Progenitor cell of endocrine pancreas (in vitro differentiated cells): ENCODE results near the gene ZNF490. TPM values are rescaled to one million over a fixed set of nuclear protein-coding genes. Genes with fewer than 3 reads are reported as not detected.

Source experiments
- DNase-seq: peaks from one replicate; pipeline ENCODE4 v3.0.0; 2021; ENCODE audit warnings: low spot score; ENCODE audit not compliant: unreplicated experiment
- H3K27ac Mint-ChIP-seq: 2 replicates; pipeline ENCODE4 v1.8.0; 2021; ENCODE audit warnings: mild to moderate bottlenecking, moderate library complexity, mixed read lengths
- H3K27me3 Mint-ChIP-seq: 2 replicates; pipeline ENCODE4 v1.8.0; 2021; ENCODE audit warnings: mixed read lengths
- H3K36me3 Mint-ChIP-seq: 2 replicates; pipeline ENCODE4 v1.8.0; 2022; ENCODE audit warnings: mixed read lengths; ENCODE audit not compliant: insufficient read depth
- H3K4me1 Mint-ChIP-seq: 2 replicates; pipeline ENCODE4 v1.8.0; 2021; ENCODE audit warnings: low read depth, mixed read lengths
- H3K4me3 Mint-ChIP-seq: 2 replicates; pipeline ENCODE4 v1.8.0; 2021; ENCODE audit warnings: low read depth, mild to moderate bottlenecking, moderate library complexity, mixed read lengths
- H3K9me3 Mint-ChIP-seq: 2 replicates; pipeline ENCODE4 v1.8.0; 2021; ENCODE audit warnings: low read depth, mixed read lengths
- long read RNA-seq: library from polyadenylated mRNA; unstranded; transcript quantifications from one replicate; pipeline ENCODE4 v2.0.0, GENCODE V29; 2020
- total RNA-seq: library from RNA; stranded (reverse); gene quantifications from 2 replicates; pipeline ENCODE4 v1.2.1, GENCODE V29; 2021
- TF ChIP-seq, protein P1 (sequence below): fragments of 200-600 bp; sonication (generic); IDR thresholded peaks from one replicate; pipeline ENCODE4 v1.5.0; 2021; ENCODE audit warnings: antibody characterized with exemption, mild to moderate bottlenecking; ENCODE audit not compliant: unreplicated experiment

ZNF490 gene
- 12.7 and 15.1 TPM in 2 replicates for total RNA-seq
- long read RNA-seq, full-length matches to known transcripts: 3 of 5 reads
- long read RNA-seq, partial matches to known transcripts: 0 of 5 reads
- long read RNA-seq, other reads (novel, unspliced or antisense): 2 of 5 reads

- Mint-ChIP-seq H3K27ac (peak within 1 kb of the TSS; percentile 100), H3K27me3 (no peaks in the 10 kb centered on the region), H3K4me3 (peak within 1 kb of the TSS; percentile 99), H3K9me3 (no peaks in the 10 kb centered on the region), H3K4me1 (peaks cover 3% of the 10 kb centered on the region), H3K36me3 (peaks cover 10% of the 10 kb centered on the region)
- TF ChIP-seq, protein P1, sequence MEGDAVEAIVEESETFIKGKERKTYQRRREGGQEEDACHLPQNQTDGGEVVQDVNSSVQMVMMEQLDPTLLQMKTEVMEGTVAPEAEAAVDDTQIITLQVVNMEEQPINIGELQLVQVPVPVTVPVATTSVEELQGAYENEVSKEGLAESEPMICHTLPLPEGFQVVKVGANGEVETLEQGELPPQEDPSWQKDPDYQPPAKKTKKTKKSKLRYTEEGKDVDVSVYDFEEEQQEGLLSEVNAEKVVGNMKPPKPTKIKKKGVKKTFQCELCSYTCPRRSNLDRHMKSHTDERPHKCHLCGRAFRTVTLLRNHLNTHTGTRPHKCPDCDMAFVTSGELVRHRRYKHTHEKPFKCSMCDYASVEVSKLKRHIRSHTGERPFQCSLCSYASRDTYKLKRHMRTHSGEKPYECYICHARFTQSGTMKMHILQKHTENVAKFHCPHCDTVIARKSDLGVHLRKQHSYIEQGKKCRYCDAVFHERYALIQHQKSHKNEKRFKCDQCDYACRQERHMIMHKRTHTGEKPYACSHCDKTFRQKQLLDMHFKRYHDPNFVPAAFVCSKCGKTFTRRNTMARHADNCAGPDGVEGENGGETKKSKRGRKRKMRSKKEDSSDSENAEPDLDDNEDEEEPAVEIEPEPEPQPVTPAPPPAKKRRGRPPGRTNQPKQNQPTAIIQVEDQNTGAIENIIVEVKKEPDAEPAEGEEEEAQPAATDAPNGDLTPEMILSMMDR: peak; percentile 24
- peak; percentile 93 for DNase-seq
These were observed at the start of gene ZNF490, which contains the start of gene ZNF791 for GRCh38 chr19:12610540-12611360. ZNF490 (minus strand) TSS chr19:12610813; CDS start chr19:12610680, 133 bp downstream. ZNF791 (plus strand) TSS chr19:12610920; CDS start chr19:12611080, 160 bp downstream.

- H3K4me3 Mint-ChIP-seq: no peak overlapping the region
- H3K4me1 Mint-ChIP-seq: no peaks in the 10 kb centered on the region
- no peak overlapping the region for H3K27ac Mint-ChIP-seq
- peaks cover 18% of the 10 kb centered on the region for H3K36me3 Mint-ChIP-seq
- TF ChIP-seq, protein P1: no peak
- no peaks in the 10 kb centered on the region for H3K9me3 Mint-ChIP-seq
- no peak for DNase-seq
- H3K27me3 Mint-ChIP-seq: no peaks in the 10 kb centered on the region
These were observed 47.4 kb upstream of the ZNF490 start for GRCh38 chr19:12657966-12658365.

DNA sequence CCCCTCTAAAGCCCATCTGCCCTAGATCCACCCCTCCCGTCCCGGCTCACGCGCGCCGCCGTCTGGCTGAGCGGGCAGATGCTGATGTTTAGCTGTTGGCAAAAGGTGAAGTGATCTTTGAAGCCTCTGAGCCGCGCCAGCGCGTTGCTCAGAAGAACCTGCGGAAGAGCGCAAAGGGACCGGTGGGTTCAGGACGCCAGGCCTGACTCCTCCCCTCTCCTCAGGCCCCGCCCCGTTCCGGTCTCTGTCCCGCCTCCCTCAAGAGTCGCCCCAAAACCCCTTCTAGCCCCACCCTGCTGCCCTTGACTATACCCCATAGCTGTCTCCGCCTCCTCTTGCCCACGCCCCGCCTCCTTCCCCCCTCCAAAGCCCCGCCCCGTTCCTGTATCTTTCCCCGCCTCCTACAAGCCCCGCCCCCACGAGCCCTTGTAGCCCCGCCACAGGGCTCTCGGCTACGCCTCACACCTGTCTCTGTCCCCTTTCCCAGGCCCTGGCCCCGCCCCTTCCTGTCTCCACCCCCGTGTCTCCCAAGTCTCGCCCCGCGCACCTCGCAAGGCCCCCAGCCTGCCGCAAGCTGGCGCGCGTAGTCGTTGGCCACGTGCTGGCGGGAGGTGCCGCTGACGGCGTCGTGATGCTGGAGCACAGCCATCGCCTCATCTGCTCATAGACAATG lies 46.4 kb upstream of the ZNF490 start:
- H3K4me1 Mint-ChIP-seq: no peaks in the 10 kb centered on the region
- DNase-seq: no peak
- TF ChIP-seq, protein P1: no peak
- H3K36me3 Mint-ChIP-seq: peaks cover 17% of the 10 kb centered on the region
- H3K27me3 Mint-ChIP-seq: no peaks in the 10 kb centered on the region
- H3K4me3 Mint-ChIP-seq: no peak overlapping the region
- no peaks in the 10 kb centered on the region for H3K9me3 Mint-ChIP-seq
- H3K27ac Mint-ChIP-seq: no peak overlapping the region

DNA sequence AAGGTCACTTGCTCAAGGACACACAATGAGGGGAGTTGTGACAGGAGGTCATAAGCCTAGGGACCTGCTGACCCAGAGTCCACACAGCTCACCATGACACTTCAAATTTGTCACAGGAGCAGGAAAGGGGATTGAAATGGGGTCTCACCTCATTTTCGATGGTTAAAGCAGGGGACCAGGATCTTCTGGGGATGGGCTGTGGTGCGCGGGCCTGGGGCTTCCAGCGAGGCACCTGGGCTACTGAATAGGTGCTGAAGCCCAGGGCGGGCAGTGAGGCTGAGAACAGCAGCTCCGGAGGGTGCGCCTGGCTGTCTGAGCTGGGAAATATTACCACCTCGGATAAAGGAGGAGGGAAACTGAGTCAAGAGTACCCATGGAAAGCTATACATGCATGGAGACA lies 44.9 kb upstream of the ZNF490 start:
- TF ChIP-seq, protein P1: no peak
- no peaks in the 10 kb centered on the region for H3K4me1 Mint-ChIP-seq
- no peak for DNase-seq
- peaks cover 16% of the 10 kb centered on the region for H3K36me3 Mint-ChIP-seq
- H3K27me3 Mint-ChIP-seq: no peaks in the 10 kb centered on the region
- no peaks in the 10 kb centered on the region for H3K9me3 Mint-ChIP-seq
- no peak overlapping the region for H3K4me3 Mint-ChIP-seq
- H3K27ac Mint-ChIP-seq: peak overlapping the region; percentile 36

DNA sequence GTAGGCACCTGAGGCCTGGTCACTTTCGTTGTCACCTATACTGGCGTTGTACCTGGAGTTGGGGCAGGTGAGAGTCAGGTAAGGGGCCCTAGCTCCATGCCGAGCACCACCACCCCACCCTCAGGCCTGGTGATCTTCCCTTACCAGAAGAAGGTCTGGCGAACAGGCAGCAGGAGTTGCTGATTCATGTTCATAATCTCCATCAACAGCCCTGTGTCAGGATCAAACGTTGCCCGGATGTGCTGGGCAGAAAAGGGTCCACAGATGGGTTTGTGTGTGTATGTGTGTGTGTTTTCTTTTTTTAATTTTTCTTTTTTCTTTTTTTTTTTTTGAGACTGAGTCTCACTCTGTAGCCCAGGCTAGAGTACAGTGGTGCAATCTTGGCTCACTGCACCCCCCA lies 41.6 kb upstream of the ZNF490 start:
- H3K36me3 Mint-ChIP-seq: peaks cover 21% of the 10 kb centered on the region
- no peak overlapping the region for H3K27ac Mint-ChIP-seq
- no peaks in the 10 kb centered on the region for H3K27me3 Mint-ChIP-seq
- DNase-seq: no peak
- H3K4me3 Mint-ChIP-seq: no peak overlapping the region
- no peaks in the 10 kb centered on the region for H3K4me1 Mint-ChIP-seq
- TF ChIP-seq, protein P1: no peak
- no peaks in the 10 kb centered on the region for H3K9me3 Mint-ChIP-seq
